ENCODE results near the gene STAG2. TPM values are rescaled to one million over a fixed set of nuclear protein-coding genes. Genes with fewer than 3 reads are reported as not detected.

STAG2 gene
- total RNA-seq, 2 experiments from 2014 or later = 84.7 to 89.4 TPM

- H3K9me3 ChIP-seq (ENCODE audit: control insufficient read depth in 1 of 2, insufficient read depth in 1 of 2, low read length in 2 of 2) = no peaks in the 10 kb centered on the region
- H3K27me3 ChIP-seq (ENCODE audit: control insufficient read depth in 1 of 2, insufficient read depth in 2 of 2, low read length in 2 of 2) = no peaks in the 10 kb centered on the region
- ATAC-seq (ENCODE audit: poor library complexity) (no peak), DNase-seq (no peak)
- H3K4me1 ChIP-seq (ENCODE audit: insufficient read depth, low read length) = no peaks in the 10 kb centered on the region
- no peaks in the 10 kb centered on the region for H3K36me3 ChIP-seq (ENCODE audit: insufficient read depth, low read length)
- Mint-ChIP-seq H3K27ac (no peak overlapping the region), H3K4me3 (no peak overlapping the region), H3K36me3 (ENCODE audit: low read depth) (no peaks in the 10 kb centered on the region), H3K9me3 (no peaks in the 10 kb centered on the region), H3K4me1 (ENCODE audit: low read depth) (no peaks in the 10 kb centered on the region), H3K27me3 (no peaks in the 10 kb centered on the region)
- no peak for TF ChIP-seq CTCF (IDR thresholded peaks at IDR 0.05)
- H3K27ac ChIP-seq (ENCODE audit: low read depth in 1 of 2, low read length in 2 of 2) = no peak overlapping the region
- ChIA-PET POLR2A (no interaction called here), CTCF (no interaction called here)
- intact Hi-C loops (cut with DNase I, micrococcal nuclease) = no loop called here
- H3K4me3 ChIP-seq (ENCODE audit: low read length) = no peak overlapping the region
These were observed 41.3 kb upstream of the STAG2 start for GRCh38 chrX:123920105-123920785.

GRCh38 chrX:123923211-123923610 is 38.3 kb upstream of the STAG2 start:
- Histone ChIP-seq H3K4me3 (ENCODE audit: low read length) (no peak overlapping the region), H3K9me3 (ENCODE audit: control insufficient read depth in 1 of 2, insufficient read depth in 1 of 2, low read length in 2 of 2) (no peaks in the 10 kb centered on the region), H3K4me1 (ENCODE audit: insufficient read depth, low read length) (no peaks in the 10 kb centered on the region), H3K36me3 (ENCODE audit: insufficient read depth, low read length) (no peaks in the 10 kb centered on the region), H3K27me3 (ENCODE audit: control insufficient read depth in 1 of 2, insufficient read depth in 2 of 2, low read length in 2 of 2) (no peaks in the 10 kb centered on the region), H3K27ac (ENCODE audit: low read depth in 1 of 2, low read length in 2 of 2) (no peak overlapping the region)
- ATAC-seq (ENCODE audit: poor library complexity) (no peak), DNase-seq (no peak)
- H3K4me1 Mint-ChIP-seq (ENCODE audit: low read depth) = no peaks in the 10 kb centered on the region
- intact Hi-C loops (cut with DNase I, micrococcal nuclease) = no loop called here
- H3K27ac Mint-ChIP-seq = no peak overlapping the region
- CTCF ChIA-PET = no interaction called here
- POLR2A ChIA-PET = no interaction called here
- no peaks in the 10 kb centered on the region for H3K9me3 Mint-ChIP-seq
- H3K36me3 Mint-ChIP-seq (ENCODE audit: low read depth) = no peaks in the 10 kb centered on the region
- no peak overlapping the region for H3K4me3 Mint-ChIP-seq
- no peak for TF ChIP-seq CTCF (IDR thresholded peaks at IDR 0.05)
- H3K27me3 Mint-ChIP-seq = no peaks in the 10 kb centered on the region

GRCh38 chrX:123924186-123924585 is 37.3 kb upstream of the STAG2 start:
- Mint-ChIP-seq H3K36me3 (ENCODE audit: low read depth) (no peaks in the 10 kb centered on the region), H3K27me3 (no peaks in the 10 kb centered on the region), H3K4me3 (no peak overlapping the region), H3K4me1 (ENCODE audit: low read depth) (no peaks in the 10 kb centered on the region), H3K9me3 (no peaks in the 10 kb centered on the region), H3K27ac (no peak overlapping the region)
- ChIA-PET POLR2A (no interaction called here), CTCF (no interaction called here)
- Histone ChIP-seq H3K27me3 (ENCODE audit: control insufficient read depth in 1 of 2, insufficient read depth in 2 of 2, low read length in 2 of 2) (no peaks in the 10 kb centered on the region), H3K9me3 (ENCODE audit: control insufficient read depth in 1 of 2, insufficient read depth in 1 of 2, low read length in 2 of 2) (no peaks in the 10 kb centered on the region), H3K27ac (ENCODE audit: low read depth in 1 of 2, low read length in 2 of 2) (no peak overlapping the region), H3K4me1 (ENCODE audit: insufficient read depth, low read length) (no peaks in the 10 kb centered on the region), H3K36me3 (ENCODE audit: insufficient read depth, low read length) (no peaks in the 10 kb centered on the region), H3K4me3 (ENCODE audit: low read length) (no peak overlapping the region)
- no peak for TF ChIP-seq CTCF (IDR thresholded peaks at IDR 0.05)
- ATAC-seq (ENCODE audit: poor library complexity) (no peak), DNase-seq (no peak)
- intact Hi-C loops (cut with DNase I, micrococcal nuclease) = no loop called here

All from CD4-positive, alpha-beta T cell (primary cell).